Astrocyte (in vitro differentiated cells and primary cell): Measurements from ENCODE around the gene TRPM2.

Source experiments
- CTCF ChIP-seq: IDR thresholded peaks from 2 replicates; pipeline ENCODE4 v1.5.1; 2011; ENCODE audit warnings: low read depth, mild to moderate bottlenecking, inconsistent platforms, low read length, moderate library complexity; ENCODE audit not compliant: insufficient read depth
- EZH2 ChIP-seq: IDR thresholded peaks from 2 replicates; pipeline ENCODE4 v1.6.1; 2012; ENCODE audit warnings: mild to moderate bottlenecking, low read length, inconsistent platforms; ENCODE audit not compliant: insufficient read depth

- TF ChIP-seq CTCF: no peak
- TF ChIP-seq EZH2: no peak
These were observed 132.9 kb downstream of the TRPM2 start for GRCh38 chr21:44486302-44486701.
